ENCODE measurements around the gene MAOA.

MAOA gene

GRCh38 chrX:43750248-43750676 lies 94.2 kb downstream of the MAOA start:
- no peak for FAIRE-seq

GRCh38 chrX:43753637-43754036 lies 97.5 kb downstream of the MAOA start:
- DNase-seq (ENCODE audit: low spot score): no peak
- no peak for FAIRE-seq

More at GRCh38 chrX:43750248-43750676, 94.2 kb downstream of the MAOA start:
- DNase-seq (ENCODE audit: low spot score): peak; percentile 44

GRCh38 chrX:43756076-43756475 lies 100.0 kb downstream of the MAOA start:
- FAIRE-seq (no peak), DNase-seq (ENCODE audit: low spot score) (no peak)

GRCh38 chrX:43758044-43758443 lies 101.9 kb downstream of the MAOA start:
- FAIRE-seq: no peak
- no peak for DNase-seq (ENCODE audit: low spot score)

GRCh38 chrX:43785930-43786591 lies 130.0 kb downstream of the MAOA start:
- DNase-seq (ENCODE audit: low spot score) (no peak), FAIRE-seq (no peak)
